GM18499 (cell line): ENCODE data around the gene KAZN.
"Not testable (repeated sequence)": the region's sequence is repeated elsewhere in the genome, so short reads cannot be mapped to it uniquely, and the experiment has no call there.

Experiments used
- ATAC-seq: cut with Tn5 transposase; IDR thresholded peaks from one replicate; pipeline ENCODE4 v1.9.1; 2021; ENCODE audit warnings: moderate number of reproducible peaks; ENCODE audit not compliant: insufficient read depth, unreplicated experiment

Gene KAZN

DNA sequence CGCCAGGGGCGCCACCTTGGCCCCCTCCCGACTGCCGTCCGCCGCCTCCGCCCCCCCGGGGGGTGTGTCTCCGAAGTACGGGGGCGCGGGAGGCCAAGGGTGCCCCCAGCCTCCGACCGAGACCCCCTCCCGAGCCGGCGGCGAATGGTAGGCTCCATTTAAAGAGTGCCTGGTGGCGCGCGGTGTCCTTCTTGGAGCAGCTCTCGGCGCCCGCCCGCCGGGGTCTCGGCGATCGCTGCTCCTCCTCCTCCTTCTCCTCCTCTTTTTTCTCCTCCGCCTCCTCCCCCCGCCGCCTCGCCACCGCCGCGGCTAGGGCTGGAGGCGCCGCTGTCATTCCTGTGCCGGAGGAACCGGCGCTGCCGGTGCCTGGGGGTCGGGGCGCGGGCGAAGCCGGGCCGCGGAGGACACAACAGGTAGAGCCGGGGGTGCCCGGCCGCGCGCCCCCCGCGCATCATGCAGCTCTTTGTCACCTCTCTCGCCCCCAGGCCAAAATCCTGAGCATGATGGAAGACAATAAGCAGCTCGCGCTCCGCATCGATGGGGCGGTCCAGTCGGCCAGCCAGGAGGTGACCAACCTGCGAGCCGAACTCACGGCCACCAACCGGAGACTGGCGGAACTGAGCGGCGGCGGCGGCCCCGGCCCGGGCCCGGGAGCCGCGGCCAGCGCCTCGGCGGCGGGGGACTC is at the start of gene KAZN:
Gene KAZN, plus strand, starts transcription at position 188 of the 685 bp plus-strand sequence.
- ATAC-seq, result no peak

DNA sequence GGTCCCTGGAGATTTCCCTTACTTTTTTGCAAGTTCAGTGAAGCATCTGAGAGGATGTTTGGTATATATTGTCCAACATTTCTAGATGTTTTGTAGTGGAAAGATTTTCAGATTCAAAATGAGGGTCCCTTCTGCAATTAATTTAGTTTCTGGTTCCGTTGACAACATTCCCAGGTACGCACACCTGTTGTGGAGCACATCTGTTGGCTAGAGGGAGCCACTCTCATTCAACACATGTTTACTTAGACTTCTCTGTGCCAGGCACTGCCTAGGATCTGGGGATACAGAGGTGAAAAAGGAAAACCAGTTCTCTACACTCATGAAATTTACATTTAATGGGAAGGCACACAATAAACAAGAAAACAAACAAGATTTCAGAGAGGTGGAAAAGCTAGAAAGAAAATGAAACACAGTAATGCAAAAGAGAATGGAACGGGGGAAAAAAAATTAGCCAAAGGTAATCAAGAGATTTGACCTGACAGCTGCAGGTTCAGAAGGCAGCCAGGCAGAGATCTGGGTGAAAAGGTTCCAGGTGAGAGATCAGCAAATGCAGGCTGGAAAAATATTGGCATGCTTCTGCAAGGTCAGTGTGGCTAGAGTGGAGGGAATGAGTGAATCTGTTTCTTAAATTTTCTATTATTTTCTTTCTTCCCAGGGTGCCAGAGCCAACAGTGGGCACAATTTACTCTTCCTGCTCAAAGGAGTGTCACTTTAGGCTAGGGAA is 48.4 kb upstream of the KAZN start:
- no peak for ATAC-seq

DNA sequence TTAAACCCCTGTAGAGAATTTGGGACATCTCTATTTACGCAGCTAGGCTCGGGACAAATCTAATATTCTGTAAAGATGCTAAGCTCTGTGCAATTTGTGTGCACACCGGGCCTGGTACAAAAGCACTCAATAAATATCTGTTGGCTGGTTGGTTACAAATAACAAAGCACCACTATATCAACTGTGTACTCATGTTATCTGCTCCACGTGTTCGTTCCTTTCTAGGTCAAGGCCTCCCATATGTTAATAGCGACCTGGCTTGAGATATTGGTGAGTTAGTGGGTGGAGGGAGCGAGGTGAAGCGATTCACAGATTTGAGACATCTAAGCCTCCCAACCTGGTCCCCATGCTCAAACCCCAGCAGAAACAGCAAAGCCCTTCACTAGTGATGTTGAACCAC is 47.1 kb upstream of the KAZN start:
- no peak for ATAC-seq

DNA sequence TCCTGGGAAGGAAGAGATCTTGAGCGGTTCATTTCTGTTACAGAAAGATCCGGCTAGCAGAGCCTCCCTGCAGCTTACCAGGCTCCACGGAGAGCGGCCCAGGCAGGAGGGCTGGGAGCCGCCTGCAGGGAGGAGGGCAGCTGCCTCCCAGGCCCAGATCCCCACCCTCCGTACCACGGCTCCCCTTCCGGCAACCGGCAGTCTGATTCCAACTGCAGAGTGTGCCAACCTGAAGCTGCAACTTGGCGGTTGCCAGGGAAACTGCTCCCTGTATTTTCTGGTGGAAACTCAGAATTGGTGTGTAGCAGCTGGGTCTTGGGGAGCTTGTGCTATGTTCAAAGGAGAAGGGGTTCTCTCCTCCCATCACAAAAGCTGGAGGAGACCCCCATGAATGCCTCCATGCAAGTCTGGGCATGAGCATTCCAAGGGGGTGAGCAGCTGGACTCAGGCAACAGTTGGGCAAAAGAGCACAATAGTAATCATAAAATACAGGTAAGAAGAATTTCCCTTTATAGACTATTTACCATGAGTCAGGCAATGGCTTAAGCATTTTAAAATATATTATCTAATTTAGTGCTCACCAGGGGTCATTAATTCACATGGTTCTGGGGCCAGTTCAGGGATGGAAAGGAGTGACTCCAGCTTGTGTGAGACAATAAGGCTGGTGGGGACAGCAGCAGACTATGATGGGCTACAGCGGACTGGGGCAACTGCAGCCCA is 46.1 kb upstream of the KAZN start:
- no peak for ATAC-seq

DNA sequence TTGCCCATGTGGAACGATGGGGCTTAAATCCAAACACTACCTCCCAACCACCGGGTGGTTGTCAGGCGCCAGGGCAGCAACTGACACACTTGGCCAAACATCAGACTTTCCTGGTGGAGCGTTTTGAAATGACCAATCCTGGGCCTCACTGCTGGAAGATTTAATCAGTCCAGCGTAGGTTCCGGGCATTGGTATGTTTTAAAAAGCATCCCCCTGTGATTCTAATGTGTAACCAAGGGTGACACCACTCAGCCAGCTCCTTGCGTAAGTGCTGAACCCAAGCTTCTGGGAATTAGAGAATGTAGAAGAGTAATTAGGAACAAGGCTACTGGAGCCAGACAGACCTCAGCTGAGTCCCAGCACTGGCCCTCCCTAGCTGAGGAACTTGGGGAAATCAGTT is 44.8 kb upstream of the KAZN start:
- ATAC-seq, result no peak

DNA sequence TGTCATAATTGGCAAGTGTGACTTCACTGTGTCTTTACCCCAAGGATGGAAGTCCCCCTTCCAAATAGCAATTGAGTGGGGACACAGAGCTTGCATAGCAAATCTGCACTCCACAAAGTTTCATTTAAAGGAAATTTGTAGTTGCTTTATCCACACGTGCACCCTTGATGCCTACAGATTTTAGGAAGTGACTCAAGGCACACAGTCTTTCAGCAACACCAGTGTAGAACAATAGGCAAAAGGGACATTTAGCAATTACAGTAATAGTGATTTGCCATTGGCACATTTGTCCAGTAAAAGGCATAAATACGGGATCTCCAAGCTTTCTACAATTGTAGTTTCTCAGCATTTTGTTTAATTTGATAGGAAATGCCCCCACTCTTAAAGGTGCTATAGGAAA is 43.4 kb upstream of the KAZN start:
- no peak for ATAC-seq

DNA sequence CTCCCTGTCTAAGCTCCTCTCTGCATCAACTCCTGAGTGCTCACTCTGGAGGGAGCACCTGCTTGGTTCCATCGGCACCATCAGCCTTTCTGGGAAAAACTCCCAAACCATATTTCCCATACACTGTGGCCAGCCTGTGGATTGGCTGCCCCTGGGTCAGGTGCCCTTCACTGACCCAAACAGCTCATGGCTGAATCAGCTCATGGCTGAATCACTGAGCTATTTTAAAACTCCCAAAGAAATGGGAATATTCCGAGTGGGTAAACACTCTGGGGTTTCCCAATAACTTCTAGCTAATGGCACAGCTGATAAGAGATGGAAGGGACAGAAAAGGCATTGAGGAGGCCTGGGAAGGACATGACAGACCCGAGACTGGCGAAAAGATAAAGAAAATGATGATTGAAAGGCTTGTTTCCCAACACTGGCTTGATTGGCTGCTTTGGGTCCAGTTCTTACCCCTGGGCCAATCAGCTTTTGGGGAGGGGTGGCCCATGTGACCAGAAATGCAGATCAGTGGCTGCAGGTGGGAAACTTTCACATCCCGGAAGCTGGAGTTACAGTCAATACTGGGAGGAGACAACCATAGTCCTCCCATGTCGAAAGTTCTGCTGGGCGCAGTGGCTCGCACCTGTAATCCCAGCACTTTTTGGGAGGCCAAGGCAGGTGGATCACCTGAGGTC is 37.3 kb upstream of the KAZN start:
- no peak for ATAC-seq

DNA sequence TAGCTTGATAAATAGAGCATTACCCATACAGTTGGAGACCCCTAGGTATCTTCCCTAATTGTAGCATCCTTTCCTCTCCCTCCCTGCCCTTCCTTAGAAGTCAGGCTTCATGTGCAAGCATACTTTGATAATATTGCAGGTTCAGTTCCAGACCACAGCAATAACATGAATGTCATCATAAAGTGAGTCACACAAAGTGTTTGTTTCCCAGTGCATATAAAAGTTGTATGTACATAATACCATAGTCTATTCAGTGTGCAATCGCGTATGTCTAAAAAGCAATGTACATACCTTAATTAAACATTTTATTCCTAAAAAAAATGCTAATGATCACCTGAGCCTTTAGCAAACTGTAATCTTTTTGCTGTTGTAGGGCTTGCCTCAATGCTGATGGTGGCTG is 33.4 kb upstream of the KAZN start:
- ATAC-seq, result no peak

DNA sequence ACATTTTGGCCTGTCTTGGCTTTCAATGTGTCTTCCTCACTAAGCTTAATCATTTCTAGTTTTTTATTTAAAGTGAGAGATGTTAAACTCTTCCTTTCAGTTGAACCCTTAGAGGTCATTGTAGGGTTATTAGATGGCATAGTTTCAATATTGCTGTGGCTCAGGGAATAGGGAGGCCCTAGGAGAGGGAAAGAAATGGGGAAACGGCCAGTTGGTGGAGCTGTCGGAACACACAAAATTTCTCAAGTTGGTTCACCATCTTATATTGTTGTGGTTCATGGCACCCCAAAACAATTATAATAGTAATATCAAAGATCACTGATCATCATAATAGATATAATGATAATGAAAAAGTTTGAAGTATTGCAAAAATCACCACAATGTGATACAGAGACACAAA is 31.4 kb upstream of the KAZN start:
- ATAC-seq, result no peak

DNA sequence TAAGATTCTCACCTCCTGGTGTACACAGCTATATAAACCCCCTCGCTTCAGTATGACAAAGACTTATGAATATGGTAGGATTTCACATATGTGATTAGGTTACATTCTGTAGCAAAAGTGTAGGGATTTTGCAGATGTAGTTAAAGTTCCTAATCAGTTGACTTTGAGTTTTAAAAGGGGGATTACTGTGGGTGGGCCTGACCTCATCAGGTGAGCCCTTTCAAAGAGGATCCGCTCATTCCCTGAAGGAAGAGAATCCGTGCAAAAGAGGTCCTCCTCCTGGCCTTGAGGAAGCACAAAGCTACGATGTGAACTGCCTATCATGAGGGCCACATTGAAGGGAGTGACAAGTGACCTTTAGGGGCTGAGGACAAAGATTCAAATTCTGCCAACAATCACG is 30.6 kb upstream of the KAZN start:
- no peak for ATAC-seq

DNA sequence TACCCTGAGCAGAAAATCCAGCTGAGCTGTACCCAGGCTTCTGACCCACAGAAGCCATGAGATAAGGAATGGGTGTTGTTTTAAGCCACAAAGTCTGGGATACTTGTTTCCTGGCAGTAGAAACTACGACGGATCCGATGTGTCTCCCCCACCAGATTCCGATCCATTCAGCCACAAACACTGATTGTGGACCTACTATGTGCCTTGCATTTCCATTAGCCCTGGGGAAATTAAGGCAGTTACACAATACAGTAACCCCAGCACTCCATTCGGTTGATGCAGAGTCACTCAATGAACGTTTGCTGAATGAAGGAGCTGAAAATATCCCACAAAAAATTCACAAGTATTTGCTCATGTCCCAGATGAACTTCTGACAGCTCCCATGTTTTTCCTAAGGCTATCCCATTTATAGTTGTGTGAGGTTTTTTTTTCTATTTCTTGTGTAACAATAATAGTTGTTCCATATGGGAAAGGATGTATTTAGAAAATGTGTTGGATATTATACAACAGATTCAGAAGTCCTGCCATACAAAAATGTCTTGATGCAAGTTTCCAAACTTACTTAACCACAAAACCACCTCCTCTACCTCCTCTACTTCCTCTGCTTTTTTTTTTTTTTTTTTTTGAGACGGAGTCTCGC is 29.6 kb upstream of the KAZN start:
- no peak for ATAC-seq

DNA sequence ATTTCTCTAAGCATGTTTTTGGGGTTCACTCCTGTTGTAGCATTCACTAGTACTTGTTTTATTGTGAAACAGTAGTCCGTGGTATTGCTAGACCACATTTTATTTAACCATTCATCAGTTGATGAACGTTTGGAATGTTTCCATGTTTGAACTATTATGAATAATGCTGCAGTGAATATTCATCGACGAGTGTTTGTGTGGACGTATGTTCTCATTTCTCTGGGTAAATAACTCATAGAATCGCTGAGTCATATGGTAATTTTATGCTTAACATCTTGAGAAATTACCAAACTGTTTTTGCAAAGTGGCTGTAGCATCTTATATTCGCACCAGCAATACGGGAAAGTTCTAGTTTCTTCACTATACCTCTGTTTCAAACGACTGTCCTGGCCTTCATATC is 28.0 kb upstream of the KAZN start:
- ATAC-seq, result no peak

DNA sequence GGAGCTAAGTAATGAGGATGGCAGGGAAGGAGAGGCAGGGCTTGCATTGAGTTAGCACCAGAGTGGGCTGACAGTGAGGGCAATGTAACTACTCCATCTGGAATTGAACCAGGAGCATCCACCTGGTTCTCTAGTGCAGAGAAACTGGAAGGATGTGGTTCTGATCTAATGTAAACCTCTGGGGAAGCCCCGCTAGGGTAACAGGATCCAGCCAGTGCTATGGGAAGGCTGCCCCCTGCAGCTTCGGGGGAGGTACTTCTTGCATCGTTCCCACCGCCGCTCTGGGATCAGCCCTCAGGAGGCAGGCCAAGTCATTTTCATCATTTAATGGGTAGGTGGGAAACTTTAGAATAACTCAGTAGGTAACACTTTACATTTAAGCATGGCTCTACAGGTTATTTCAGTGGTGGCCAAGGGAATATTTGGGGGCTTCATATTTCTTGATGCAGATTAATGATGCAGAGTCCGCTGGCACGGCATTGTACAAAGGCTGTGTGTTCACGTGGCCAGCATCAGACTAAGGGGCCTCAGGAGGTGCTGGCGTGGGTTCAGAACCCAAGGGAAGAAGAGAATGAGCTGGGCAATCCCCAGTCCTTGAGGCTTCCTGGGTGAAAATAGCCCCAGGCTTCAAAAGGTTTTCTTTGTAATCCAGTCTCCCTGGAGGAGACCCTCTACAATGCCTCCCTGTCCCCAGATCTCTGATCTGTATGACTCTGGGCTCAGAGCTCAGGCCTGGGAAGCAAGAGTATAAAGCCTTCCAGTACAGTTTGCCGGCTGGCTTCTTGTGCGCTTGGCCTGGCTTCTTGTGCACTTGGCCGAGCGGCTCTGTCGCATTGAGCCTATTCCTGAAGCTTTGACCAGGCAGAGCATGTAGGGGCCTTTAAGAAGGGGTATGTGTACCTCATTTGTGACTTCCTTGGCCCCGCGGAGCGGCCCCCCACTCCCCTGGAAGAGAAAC is 26.4 kb upstream of the KAZN start:
- no peak for ATAC-seq

DNA sequence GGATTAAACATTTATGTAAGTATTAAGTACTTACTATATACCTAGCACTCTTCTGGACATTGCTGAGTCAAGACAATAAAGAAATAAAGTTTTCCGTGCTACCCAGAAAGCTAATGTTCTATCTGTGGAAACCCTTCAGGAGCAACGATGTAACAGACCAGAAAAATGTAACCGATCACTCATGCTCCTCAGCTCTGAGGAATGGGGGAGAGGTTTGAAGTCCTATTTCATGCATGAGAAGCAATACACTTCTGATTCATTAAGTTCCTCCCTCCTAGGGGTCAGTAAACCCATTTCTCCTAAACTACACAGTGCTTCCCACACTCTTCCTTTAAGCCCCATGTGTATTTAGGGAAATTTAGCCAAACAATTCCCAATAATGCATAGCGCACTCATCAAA is 25.6 kb upstream of the KAZN start:
- no peak for ATAC-seq

DNA sequence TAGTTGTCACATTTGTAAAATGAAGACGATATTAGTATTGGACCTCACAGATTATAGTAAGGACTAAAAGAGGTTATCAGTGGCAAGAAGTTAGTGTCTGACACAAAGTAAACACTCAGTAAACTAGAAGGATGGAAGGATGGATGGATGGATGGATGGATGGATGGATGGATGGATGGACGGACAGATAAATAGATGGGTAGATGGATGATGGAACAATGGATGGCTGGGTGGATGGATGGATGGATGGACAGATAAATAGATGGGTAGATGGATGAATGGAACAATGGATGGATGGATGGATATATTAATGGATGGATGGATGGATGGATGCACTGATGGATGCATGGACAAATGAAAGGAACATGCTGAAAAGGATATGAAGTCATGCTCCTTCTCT is 22.3 kb upstream of the KAZN start:
- ATAC-seq, result no peak

DNA sequence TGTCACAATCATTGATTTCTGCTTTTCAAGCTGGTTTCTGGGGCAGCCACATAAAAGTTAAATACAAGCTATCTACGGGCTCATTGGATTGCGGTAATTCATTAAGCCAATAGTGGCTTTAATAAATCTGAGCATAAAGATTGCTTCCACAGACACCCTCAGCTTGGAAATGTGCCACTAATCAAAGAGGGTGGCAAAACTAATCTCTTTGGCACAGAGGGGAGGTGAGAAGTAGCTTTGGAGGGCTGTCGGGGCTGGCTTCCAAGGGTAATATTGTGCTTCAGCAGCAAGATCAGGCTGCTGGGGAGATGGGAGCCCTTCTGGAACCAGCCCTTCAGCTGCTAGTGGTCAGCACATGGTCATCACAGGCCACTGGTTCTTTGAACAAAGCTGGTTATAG is 21.2 kb upstream of the KAZN start:
- no peak for ATAC-seq

DNA sequence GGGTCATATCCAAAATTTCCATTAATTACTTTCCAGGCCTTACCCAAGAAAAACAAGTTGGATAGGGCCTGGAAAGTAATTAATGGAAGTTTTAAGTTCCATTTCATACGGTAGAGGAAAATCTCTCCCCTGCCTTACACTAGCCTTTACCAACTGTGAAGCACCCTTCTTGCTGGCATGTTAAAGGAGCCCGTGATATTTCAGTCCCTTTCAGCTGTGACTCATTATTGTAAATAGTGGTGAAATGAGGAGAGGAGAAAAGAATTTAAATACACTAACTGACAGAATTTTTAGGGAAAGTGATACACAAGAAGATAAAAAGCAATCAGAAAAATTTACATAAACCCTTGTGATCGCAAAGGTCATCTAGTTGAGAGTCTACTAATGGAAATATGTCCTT is 20.3 kb upstream of the KAZN start:
- ATAC-seq, result no peak

DNA sequence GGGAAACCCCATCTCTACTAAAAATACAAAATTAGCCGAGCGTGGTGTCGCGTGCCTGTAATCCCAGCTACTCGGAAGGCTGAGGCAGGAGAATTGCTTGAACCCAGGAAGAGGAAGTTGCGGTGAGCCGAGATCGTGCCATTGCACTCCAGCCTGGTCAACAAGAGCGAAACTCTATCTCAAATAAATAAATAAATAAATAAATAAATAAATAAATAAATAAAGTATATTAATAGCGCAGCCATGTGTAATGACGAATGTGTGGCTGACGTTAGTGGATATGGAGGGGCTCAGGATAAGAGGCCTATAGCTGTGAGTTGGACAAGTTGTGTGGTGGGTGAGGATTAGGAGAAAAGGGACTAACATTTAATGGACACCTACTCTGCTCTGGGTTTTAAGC is 18.2 kb upstream of the KAZN start:
- not testable (repeated sequence) for ATAC-seq

DNA sequence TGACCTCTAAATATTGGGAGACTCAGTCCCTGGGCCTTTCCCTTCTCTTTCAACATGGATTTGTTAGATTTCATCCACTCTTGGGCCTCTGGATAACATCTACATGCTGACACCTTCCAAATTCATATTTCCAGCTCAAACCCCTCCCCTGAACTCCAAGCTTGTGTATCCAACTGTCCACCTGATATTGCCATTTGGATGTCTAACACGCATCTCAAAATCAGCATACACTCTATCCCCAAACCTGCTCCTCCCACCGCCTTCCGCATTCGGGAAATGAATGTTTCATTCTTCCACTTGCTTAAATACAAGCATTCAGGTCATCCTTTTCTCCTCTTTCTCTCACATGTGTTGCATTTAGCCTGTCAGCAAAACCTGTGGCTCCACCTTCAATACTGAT is 17.5 kb upstream of the KAZN start:
- no peak for ATAC-seq
